Omental fat pad (tissue), 4 donors: ENCODE measurements around the gene NFE2L2. TPM values are rescaled to one million over a fixed set of nuclear protein-coding genes. Genes with fewer than 3 reads are reported as not detected.
"Not testable (repeated sequence)": the region's sequence is repeated elsewhere in the genome, so short reads cannot be mapped to it uniquely, and the experiment has no call there.

Experiments used
- ATAC-seq: fragments of 150-250 bp; one replicate; pipeline ENCODE4 v1.9.1; 2016; ENCODE audit warnings: mild to moderate bottlenecking, moderate library complexity; ENCODE audit not compliant: low FRiP score
- DNase-seq: peaks from one replicate; pipeline ENCODE4 v3.0.0-alpha.2; 2019; ENCODE audit warnings: low spot score
- total RNA-seq, 4 donors: library from RNA; depleted of rRNA; stranded (reverse); fragments of >200 nt; gene quantifications; one replicate each; pipeline ENCODE4 v1.1.0, GENCODE V29; 2016
- TF ChIP-seq, protein P1 (sequence below), 3 donors: fragments of 450-650 bp; IDR thresholded peaks; one replicate each; pipeline ENCODE4 v1.5.1; 2016 to 2017; ENCODE audit warnings: antibody characterized with exemption in 3 of 3, mild to moderate bottlenecking in 3 of 3, moderate library complexity in 2 of 3

Gene NFE2L2
- total RNA-seq, 4 donors from 2014 or later = 88.5 to 140 (median 106) TPM

DNA sequence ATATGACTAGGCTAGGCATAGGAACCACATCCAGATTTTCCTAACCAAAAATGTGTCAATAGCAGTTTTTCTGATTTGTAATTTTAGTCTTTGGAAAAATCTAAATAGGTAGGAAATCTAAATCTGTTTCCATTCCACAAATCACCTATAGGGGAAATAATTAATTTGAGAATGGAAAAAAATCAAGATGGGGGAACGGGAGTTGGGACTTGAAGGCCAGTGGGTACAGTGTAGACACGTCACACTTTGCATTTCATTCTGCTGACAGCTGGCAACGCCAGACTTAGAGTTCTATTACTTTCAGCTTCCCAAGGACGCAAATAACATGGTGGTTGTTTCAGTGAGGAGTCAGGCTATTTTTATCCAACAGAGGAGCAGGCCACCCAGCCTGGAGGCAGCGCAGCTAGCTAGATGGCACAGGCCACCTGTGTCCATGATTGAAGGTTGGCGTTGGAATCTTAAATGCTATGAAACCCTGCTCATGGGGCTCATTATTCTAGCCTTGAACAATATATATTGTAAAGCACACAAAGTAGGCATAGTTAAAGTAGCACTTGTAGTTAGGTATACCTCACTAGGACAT lies 28.6 kb downstream of the NFE2L2 start:
- DNase-seq (no peak), ATAC-seq (no peak)
- TF ChIP-seq, protein P1, sequence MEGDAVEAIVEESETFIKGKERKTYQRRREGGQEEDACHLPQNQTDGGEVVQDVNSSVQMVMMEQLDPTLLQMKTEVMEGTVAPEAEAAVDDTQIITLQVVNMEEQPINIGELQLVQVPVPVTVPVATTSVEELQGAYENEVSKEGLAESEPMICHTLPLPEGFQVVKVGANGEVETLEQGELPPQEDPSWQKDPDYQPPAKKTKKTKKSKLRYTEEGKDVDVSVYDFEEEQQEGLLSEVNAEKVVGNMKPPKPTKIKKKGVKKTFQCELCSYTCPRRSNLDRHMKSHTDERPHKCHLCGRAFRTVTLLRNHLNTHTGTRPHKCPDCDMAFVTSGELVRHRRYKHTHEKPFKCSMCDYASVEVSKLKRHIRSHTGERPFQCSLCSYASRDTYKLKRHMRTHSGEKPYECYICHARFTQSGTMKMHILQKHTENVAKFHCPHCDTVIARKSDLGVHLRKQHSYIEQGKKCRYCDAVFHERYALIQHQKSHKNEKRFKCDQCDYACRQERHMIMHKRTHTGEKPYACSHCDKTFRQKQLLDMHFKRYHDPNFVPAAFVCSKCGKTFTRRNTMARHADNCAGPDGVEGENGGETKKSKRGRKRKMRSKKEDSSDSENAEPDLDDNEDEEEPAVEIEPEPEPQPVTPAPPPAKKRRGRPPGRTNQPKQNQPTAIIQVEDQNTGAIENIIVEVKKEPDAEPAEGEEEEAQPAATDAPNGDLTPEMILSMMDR (IDR thresholded peaks at IDR 0.05) = no peak

DNA sequence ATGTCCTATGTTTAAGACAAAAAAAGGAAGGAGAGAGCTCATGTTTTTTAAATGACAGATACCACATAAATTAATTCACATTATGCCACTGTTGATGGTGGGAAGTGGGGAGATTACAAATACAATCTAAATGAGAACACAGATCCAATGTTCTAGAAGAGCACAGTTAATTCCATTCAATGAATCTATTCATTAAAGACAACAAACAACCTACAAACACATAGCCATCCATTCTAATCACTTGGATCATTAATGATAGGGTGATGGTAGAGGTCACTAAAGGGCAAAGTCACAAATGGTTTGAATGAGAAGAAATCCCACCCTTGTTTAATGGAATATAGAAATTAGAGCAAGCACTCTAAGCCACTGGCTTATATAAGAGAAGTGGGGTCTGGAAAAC lies 30.3 kb downstream of the NFE2L2 start:
- TF ChIP-seq, protein P1 (IDR thresholded peaks at IDR 0.05) = no peak
- no peak for DNase-seq
- ATAC-seq = no peak

DNA sequence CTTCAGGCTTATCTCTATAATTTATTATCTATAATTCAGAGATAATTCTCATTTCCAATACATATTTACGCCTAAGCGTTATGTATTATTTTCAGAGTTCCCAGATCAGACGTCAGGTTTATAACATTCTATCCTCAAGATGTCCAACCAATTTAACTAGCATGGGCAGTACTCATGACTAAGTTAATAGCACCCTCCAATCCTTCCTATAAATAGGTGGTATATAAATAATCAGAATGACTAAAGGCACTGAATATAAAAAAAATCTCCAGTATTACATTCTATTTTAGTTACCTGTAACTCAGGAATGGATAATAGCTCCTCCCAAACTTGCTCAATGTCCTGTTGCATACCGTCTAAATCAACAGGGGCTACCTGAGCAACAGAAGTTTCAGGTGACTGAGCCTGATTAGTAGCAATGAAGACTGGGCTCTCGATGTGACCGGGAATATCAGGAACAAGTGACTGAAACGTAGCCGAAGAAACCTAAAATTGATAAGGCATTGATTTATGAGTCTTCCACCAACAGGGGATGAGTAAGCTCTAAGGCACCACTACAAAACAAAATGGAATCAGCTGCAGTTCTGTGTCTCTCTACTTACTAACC lies 32.3 kb downstream of the NFE2L2 start:
- TF ChIP-seq, protein P1 (IDR thresholded peaks at IDR 0.05) = no peak
- DNase-seq (no peak), ATAC-seq (no peak)

DNA sequence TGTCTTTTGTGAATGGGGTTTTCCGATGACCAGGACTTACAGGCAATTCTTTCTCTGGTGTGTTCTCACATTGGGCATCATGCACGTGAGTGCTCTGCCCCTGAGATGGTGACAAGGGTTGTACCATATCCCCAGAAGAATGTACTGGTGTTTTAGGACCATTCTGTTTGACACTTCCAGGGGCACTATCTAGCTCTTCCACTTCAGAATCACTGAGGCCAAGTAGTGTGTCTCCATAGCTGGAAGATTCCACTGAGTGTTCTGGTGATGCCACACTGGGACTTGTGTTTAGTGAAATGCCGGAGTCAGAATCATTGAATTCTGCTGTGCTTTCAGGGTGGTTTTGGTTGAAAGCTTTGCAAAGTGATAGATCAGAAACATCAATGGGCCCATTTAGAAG lies 33.3 kb downstream of the NFE2L2 start:
- TF ChIP-seq, protein P1 (IDR thresholded peaks at IDR 0.05) = no peak
- ATAC-seq = no peak

DNA sequence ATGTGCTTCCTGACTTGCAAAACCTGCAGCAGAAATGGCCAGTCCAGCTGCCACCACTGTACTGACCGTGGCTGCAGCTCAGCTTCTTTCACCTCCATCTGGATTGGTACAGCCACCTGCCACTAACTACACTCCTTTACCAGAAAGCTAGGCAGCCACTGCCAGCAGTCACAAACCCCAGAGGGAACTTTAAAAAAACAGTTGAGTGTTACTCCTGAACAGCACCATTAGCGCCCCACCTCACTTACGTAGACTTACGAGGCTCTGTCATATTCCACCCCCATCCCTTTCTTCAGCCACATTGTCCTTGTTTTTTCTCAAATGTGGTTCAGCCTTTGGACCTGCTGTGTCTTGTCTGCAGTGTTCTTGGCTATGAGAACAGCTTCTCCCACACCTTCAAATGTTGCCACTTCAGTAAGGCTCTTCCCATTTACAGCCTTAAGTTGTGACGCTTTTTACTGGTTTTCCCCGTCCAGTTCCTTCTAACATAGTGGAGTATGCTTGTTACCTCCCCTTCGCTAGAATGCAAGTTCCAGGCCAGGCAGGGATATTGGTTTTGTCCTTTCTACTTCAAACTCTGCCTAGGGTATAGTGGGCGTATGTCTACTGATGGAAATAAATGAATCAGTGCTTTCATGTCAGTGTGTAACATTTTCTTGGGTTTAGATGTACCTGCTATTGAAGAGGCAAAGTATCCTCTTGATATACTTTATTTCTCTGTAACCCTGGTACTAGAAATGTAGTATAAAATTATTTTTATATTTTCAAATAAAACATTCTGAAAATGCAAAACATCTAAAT lies 34.9 kb downstream of the NFE2L2 start:
- TF ChIP-seq, protein P1 (IDR thresholded peaks at IDR 0.05) = no peak
- ATAC-seq = no peak

More for the DNA sequence above, 33.3 kb downstream of the NFE2L2 start:
- DNase-seq = no peak

DNA sequence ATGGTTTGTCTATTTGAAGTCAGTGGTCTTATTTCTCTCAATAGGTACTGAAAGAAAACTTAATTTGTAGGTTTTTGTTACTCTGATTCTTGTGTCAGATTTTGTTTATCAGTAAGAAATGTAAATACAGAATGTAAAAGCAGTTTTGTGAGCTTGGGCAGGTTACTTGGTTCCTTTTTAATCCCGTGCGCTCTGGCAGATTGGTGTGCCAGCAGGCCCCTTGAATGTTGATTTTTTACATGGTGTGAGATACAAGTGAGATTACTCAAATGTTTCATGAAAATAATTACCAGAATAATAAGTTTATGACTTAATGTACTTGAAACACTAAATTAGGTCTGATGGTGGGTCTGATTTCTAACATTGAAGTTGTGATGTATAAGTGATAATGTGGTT lies 38.6 kb downstream of the NFE2L2 start:
- ATAC-seq (no peak), DNase-seq (no peak)

More for the DNA sequence above, 34.9 kb downstream of the NFE2L2 start:
- no peak for DNase-seq

DNA sequence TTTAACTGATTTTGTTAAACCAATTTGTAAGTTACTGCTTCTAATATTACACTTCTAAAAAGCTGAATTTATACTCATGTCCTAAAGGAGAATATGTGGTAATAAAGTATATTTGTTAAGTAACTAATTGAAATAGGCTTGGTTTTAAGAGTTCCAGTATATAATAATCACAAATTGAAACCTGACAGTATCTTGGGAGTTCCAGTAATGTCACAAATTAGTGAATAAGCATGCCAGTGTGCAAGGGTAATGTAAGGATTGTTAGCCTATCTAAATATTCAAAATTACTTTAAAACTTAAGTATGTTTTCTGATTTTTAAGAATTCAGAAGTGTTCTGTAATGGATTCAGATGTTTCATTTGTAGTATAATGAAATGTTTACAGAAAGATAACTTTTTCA lies 41.1 kb downstream of the NFE2L2 start:
- not testable (repeated sequence) for ATAC-seq, DNase-seq

More for the DNA sequence above, 38.6 kb downstream of the NFE2L2 start:
- TF ChIP-seq, protein P1 (IDR thresholded peaks at IDR 0.05) = no peak
